OCI-LY7 (cell line): ENCODE data around the gene DNAJB12. TPM values are rescaled to one million over a fixed set of nuclear protein-coding genes. Genes with fewer than 3 reads are reported as not detected.

Experiments
- BruUV-seq: library from RNA; stranded (reverse); fragments of 400-500 nt; replicated peaks from 2 replicates; lab custom pipeline; 2021; lab: Mats Ljungman, UMichigan
- CTCF ChIA-PET: fragments of 300-600 bp; sonication (Branson Sonifier 250); formaldehyde crosslinking; loops from one replicate; lab custom pipeline; 2022; ENCODE audit warnings: antibody characterized with exemption; ENCODE audit not compliant: unreplicated experiment; lab: Charles Lee
- POLR2A ChIA-PET: fragments of 300-600 bp; sonication (Branson Sonifier 250); formaldehyde crosslinking; loops from one replicate; lab custom pipeline; 2022; ENCODE audit warnings: antibody characterized with exemption; lab: Charles Lee
- DNase-seq: peaks from one replicate; pipeline ENCODE4 v3.0.0-alpha.2; 2015; ENCODE audit warnings: low spot score
- H2AFZ ChIP-seq: fragments of 200-600 bp; sonication (generic), shearing (Covaris generic); 2 replicates; pipeline ENCODE4 v1.6.1; 2014; ENCODE audit warnings: mild to moderate bottlenecking, antibody characterized with exemption, low read length, moderate library complexity
- H3K27ac ChIP-seq: fragments of 200-600 bp; sonication (generic); 2 replicates; pipeline ENCODE4 v1.5.1; 2014; ENCODE audit warnings: mixed run types, low read depth, mild to moderate bottlenecking, moderate library complexity, low read length, inconsistent platforms; ENCODE audit not compliant: poor library complexity, severe bottlenecking
- H3K36me3 ChIP-seq: fragments of 200-600 bp; sonication (generic); 2 replicates; pipeline ENCODE4 v1.6.1; 2014; ENCODE audit warnings: mild to moderate bottlenecking, antibody characterized with exemption, low read length, moderate library complexity, mixed read lengths; ENCODE audit not compliant: insufficient read depth
- H3K4me1 ChIP-seq: fragments of 200-600 bp; sonication (generic); 2 replicates; pipeline ENCODE4 v1.5.1; 2014; ENCODE audit warnings: mild to moderate bottlenecking, low read length; ENCODE audit not compliant: insufficient read depth, poor library complexity, severe bottlenecking
- H3K4me2 ChIP-seq: fragments of 200-600 bp; sonication (generic); 2 replicates; pipeline ENCODE4 v1.6.1; 2014; ENCODE audit warnings: mild to moderate bottlenecking, low read length
- H3K4me3 ChIP-seq: fragments of 200-600 bp; sonication (generic); 2 replicates; pipeline ENCODE4 v1.5.1; 2014; ENCODE audit warnings: mild to moderate bottlenecking, low read depth, low read length; ENCODE audit not compliant: poor library complexity, severe bottlenecking
- H3K79me2 ChIP-seq: fragments of 200-600 bp; sonication (generic); 2 replicates; pipeline ENCODE4 v1.6.1; 2016; ENCODE audit warnings: low read depth, mild to moderate bottlenecking, low read length, moderate library complexity, mixed read lengths; ENCODE audit not compliant: insufficient read depth
- H3K9me2 ChIP-seq: fragments of 200-600 bp; sonication (generic); 2 replicates; pipeline ENCODE4 v1.6.1; 2016; ENCODE audit warnings: mild to moderate bottlenecking, low read length, mixed read lengths; ENCODE audit not compliant: insufficient read depth
- H3K9me3 ChIP-seq: fragments of 200-600 bp; sonication (generic); 2 replicates; pipeline ENCODE4 v1.6.1; 2014; ENCODE audit warnings: mild to moderate bottlenecking, mixed run types, low read length, mixed read lengths
- H4K20me1 ChIP-seq: fragments of 200-600 bp; sonication (generic); 2 replicates; pipeline ENCODE4 v1.6.1; 2014; ENCODE audit warnings: mild to moderate bottlenecking, antibody characterized with exemption, low read length, moderate library complexity, mixed read lengths; ENCODE audit not compliant: insufficient read depth
- EZH2phosphoT487 ChIP-seq: fragments of 200-600 bp; sonication (generic); IDR thresholded peaks from 2 replicates; pipeline ENCODE4 v1.6.1; 2018; ENCODE audit warnings: low read depth, borderline replicate concordance, mild to moderate bottlenecking, mixed run types, antibody characterized with exemption, low read length, moderate library complexity, mixed read lengths
- intact Hi-C: fragments of 100-400 bp; cut with micrococcal nuclease; formaldehyde crosslinking; loops from one replicate; pipeline ENCODE4 v1.10.0; 2022; ENCODE audit not compliant: unreplicated experiment
- total RNA-seq, 2 experiments: library from RNA; depleted of rRNA in 1 of 2; stranded (reverse); fragments of >200 nt in 1 of 2; shearing (Covaris generic) in 1 of 2; gene quantifications; 2 replicates each; pipeline ENCODE4 v1.2.3, GENCODE V29; 2014 to 2022
- TF ChIP-seq, protein P1 (sequence below): fragments of 200-600 bp; sonication (generic); conservative IDR thresholded peaks from 2 replicates; pipeline ENCODE4 v1.5.1; 2014; ENCODE audit warnings: mild to moderate bottlenecking, antibody characterized with exemption, low read length, moderate library complexity, mixed read lengths

The DNAJB12 gene
- total RNA-seq, 2 experiments from 2014 or later, result 27.4 to 28.3 TPM

DNA sequence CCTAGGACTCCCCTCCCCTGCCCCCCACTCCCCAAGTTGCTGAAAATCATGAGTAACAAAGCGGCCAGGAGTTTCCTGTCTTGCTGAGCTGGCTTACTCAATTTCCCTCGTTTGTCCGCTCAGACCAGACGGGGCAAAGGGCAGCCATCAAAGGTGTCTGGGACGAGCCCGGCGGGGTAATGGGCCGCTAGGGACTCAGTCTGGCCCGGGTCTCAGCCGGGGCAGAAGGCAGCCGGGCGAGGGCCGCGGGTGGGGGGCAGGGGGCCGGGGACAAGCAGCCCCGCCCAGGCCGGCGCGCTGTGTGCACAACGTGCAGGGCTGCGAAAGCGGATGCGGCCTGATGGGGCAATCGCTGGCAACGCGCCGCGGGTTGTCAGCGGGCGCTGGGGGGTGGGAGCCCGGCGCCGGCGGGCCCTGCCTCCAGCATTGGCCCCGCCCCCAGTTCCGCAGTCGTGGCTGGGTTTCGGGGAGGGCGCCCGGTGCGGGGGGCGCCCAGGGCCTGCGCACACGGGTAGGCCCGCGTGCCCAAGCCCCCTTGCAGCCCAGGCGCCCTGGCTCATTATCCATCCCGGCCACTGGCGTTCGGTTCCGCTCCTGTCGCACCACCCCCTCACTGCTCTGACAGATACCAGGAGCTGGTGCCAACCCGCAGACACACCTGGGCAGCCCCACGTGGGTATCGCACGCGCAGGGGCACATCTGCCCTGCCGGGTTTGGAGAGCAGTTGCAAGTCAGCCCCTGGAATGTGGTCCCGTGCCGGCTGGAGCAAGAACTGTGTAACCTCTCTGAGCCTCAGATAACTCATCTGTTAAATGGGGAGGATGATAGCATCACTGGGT, 35.1 kb downstream of the DNAJB12 start:
- peak; percentile 95 for DNase-seq
- H2AFZ ChIP-seq, result peak overlapping the region; percentile 57

DNA sequence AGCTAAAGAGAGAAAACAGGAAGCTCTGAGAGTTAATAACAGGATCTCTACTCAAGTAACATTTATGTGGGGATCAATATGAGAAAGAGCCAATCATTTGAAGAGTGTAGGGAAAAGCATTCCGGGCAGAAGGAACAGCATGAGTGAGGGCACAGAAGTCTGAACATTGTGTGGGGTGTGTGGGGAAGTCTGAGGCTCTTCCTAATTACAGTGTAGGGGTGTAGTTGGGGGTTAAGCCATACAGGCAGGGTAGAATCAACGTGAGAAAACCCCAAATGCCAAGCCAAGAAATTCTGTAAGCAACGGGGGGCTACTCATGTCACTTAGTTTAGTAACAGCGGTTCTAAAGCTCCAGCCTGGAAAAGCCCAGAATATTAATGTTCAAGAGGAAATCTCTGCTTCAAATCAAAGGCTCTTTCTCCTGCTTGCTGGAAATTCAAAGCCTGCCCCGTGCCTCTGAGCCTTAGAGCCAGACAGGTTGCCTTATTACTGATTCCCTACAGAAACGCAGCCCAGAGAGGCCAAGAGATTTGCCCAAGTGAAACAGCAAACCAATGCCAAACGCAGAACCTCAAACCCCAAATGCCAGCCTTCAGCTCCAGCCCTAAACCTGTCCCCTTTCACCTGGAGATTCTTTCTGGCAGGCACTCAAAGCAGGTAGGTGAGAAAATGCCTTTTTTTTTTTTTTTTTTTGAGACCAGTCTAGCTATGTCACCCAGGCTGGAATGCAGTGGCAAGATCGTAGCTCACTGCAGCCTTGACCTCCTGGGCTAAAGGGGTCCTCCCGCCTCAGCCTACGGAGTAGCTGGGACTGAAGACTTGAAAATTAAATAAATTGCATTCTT, 36.1 kb downstream of the DNAJB12 start:
- TSS peak; percentile 86 for BruUV-seq
- Histone ChIP-seq H2AFZ (peak overlapping the region; percentile 57), H3K9me2 (no peaks in the 10 kb centered on the region), H3K36me3 (no peaks in the 10 kb centered on the region), H3K4me1 (peaks cover 77% of the 10 kb centered on the region), H4K20me1 (no peaks in the 10 kb centered on the region), H3K79me2 (no peaks in the 10 kb centered on the region), H3K4me3 (peak overlapping the region; percentile 66), H3K4me2 (peak overlapping the region; percentile 82), H3K9me3 (no peaks in the 10 kb centered on the region), H3K27ac (peak overlapping the region; percentile 97)
- intact Hi-C loops, result loop anchor here (10.0 kb wide), 1 partner anchor 464 kb away; the partner anchor contains the start of gene PSAP
- POLR2A ChIA-PET, result interaction anchor here (0.6 to 6.4 kb wide), 16 partner anchors 10 to 239 kb away, joined by 3 to 91 read pairs (median 4); partner anchors contain the start of gene DDIT4
- TF ChIP-seq EZH2phosphoT487, result no peak
- TF ChIP-seq, protein P1, sequence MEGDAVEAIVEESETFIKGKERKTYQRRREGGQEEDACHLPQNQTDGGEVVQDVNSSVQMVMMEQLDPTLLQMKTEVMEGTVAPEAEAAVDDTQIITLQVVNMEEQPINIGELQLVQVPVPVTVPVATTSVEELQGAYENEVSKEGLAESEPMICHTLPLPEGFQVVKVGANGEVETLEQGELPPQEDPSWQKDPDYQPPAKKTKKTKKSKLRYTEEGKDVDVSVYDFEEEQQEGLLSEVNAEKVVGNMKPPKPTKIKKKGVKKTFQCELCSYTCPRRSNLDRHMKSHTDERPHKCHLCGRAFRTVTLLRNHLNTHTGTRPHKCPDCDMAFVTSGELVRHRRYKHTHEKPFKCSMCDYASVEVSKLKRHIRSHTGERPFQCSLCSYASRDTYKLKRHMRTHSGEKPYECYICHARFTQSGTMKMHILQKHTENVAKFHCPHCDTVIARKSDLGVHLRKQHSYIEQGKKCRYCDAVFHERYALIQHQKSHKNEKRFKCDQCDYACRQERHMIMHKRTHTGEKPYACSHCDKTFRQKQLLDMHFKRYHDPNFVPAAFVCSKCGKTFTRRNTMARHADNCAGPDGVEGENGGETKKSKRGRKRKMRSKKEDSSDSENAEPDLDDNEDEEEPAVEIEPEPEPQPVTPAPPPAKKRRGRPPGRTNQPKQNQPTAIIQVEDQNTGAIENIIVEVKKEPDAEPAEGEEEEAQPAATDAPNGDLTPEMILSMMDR, result no peak
- CTCF ChIA-PET, result interaction anchor here (0.6 to 1.6 kb wide), 2 partner anchors 45 to 59 kb away, joined by 3 to 7 read pairs; partner anchors contain the start of gene DDIT4
- no peak for DNase-seq

More for the DNA sequence above, 35.1 kb downstream of the DNAJB12 start:
- BruUV-seq, result no TSS peak
- no peaks in the 10 kb centered on the region for H3K9me3 ChIP-seq
- ChIA-PET CTCF (interaction anchor here (0.6 to 2.4 kb wide), 5 partner anchors 12 to 1996 kb away, joined by 3 to 12 read pairs (median 7); partner anchors contain the start of gene DDIT4), POLR2A (interaction anchor here (0.6 to 6.4 kb wide), 16 partner anchors 10 to 1758 kb away, joined by 3 to 91 read pairs (median 10); partner anchors contain the start of gene DDIT4)
- peak overlapping the region; percentile 97 for H3K27ac ChIP-seq
- peaks cover 82% of the 10 kb centered on the region for H3K4me1 ChIP-seq
- intact Hi-C loops, result loop anchor here (1.0 to 10.0 kb wide), 6 partner anchors 12 to 465 kb away; partner anchors contain the start of genes DDIT4 and PSAP
- no peaks in the 10 kb centered on the region for H3K36me3 ChIP-seq
- no peaks in the 10 kb centered on the region for H3K9me2 ChIP-seq
- H3K79me2 ChIP-seq, result no peaks in the 10 kb centered on the region
- H3K4me3 ChIP-seq, result peak overlapping the region; percentile 66
- TF ChIP-seq, protein P1, result 0 out of 2 replicates have a peak, but pooled peaks have one; percentile 12
- TF ChIP-seq EZH2phosphoT487, result no peak
- H3K4me2 ChIP-seq, result peak overlapping the region; percentile 82
- no peaks in the 10 kb centered on the region for H4K20me1 ChIP-seq
